RCC 7860 (cell line): ENCODE results near the gene OTOG.

ENCODE experiments used
- DNase-seq: peaks from one replicate; pipeline ENCODE4 v3.0.0-alpha.2; 2015; ENCODE audit warnings: low spot score
- FAIRE-seq: peaks from 2 replicates; lab custom pipeline; 2012; peaks lifted over from hg19 to GRCh38; lab: Jason Lieb, UNC

The OTOG gene

GRCh38 chr11:17535488-17535887 is 11.6 kb upstream of the OTOG start:
- no peak for FAIRE-seq
- no peak for DNase-seq

- FAIRE-seq = no peak
These were observed 9.8 kb upstream of the OTOG start for GRCh38 chr11:17537261-17537660.

GRCh38 chr11:17538054-17538453 is 9.0 kb upstream of the OTOG start:
- DNase-seq (no peak), FAIRE-seq (no peak)

More at GRCh38 chr11:17537261-17537660, 9.8 kb upstream of the OTOG start:
- no peak for DNase-seq

- no peak for FAIRE-seq
- DNase-seq = no peak
These were observed 8.3 kb upstream of the OTOG start for GRCh38 chr11:17538731-17539130.

GRCh38 chr11:17540807-17541206 is 6.3 kb upstream of the OTOG start:
- DNase-seq (no peak), FAIRE-seq (no peak)

GRCh38 chr11:17541330-17541885 is 5.7 kb upstream of the OTOG start:
- FAIRE-seq (no peak), DNase-seq (no peak)

- DNase-seq = no peak
- FAIRE-seq = no peak
These were observed 4.8 kb upstream of the OTOG start for GRCh38 chr11:17542249-17542648.

- FAIRE-seq = no peak
- no peak for DNase-seq
These were observed 4.0 kb upstream of the OTOG start for GRCh38 chr11:17543041-17543440.

- FAIRE-seq (no peak), DNase-seq (no peak)
These were observed 3.4 kb upstream of the OTOG start for GRCh38 chr11:17543574-17544180.

- FAIRE-seq (no peak), DNase-seq (no peak)
These were observed 2.9 kb upstream of the OTOG start, which contains the start of gene USH1C for GRCh38 chr11:17544181-17544622. Gene USH1C, minus strand, starts transcription at chr11:17544416. Its CDS starts 109 bp downstream, at chr11:17544307.

GRCh38 chr11:17546240-17546639 is 819 bp upstream of the OTOG start:
- no peak for FAIRE-seq

GRCh38 chr11:17547932-17548331 is 873 bp downstream of the OTOG start:
- no peak for DNase-seq
- FAIRE-seq = no peak

More at GRCh38 chr11:17546240-17546639, 819 bp upstream of the OTOG start:
- no peak for DNase-seq

GRCh38 chr11:17548444-17548843 is 1.4 kb downstream of the OTOG start:
- DNase-seq (no peak), FAIRE-seq (no peak)

- FAIRE-seq (no peak), DNase-seq (no peak)
These were observed 3.6 kb downstream of the OTOG start for GRCh38 chr11:17550450-17551346.

- DNase-seq (no peak), FAIRE-seq (no peak)
These were observed 4.4 kb downstream of the OTOG start for GRCh38 chr11:17551347-17552040.

- FAIRE-seq (no peak), DNase-seq (no peak)
These were observed 4.9 kb downstream of the OTOG start for GRCh38 chr11:17552041-17552355.

- FAIRE-seq = no peak
- DNase-seq = no peak
These were observed 5.6 kb downstream of the OTOG start for GRCh38 chr11:17552392-17553248.

GRCh38 chr11:17553249-17553546 is 6.1 kb downstream of the OTOG start:
- DNase-seq (no peak), FAIRE-seq (no peak)

GRCh38 chr11:17554487-17554886 is 7.4 kb downstream of the OTOG start:
- FAIRE-seq = no peak
- no peak for DNase-seq

GRCh38 chr11:17556999-17557398 is 9.9 kb downstream of the OTOG start:
- no peak for FAIRE-seq
- no peak for DNase-seq
